EH (cell line): Measurements from ENCODE around the gene MYO1E.
"Not testable (repeated sequence)": the region's sequence is repeated elsewhere in the genome, so short reads cannot be mapped to it uniquely, and the experiment has no call there.

ENCODE experiments used
- DNase-seq: peaks from one replicate; pipeline ENCODE4 v3.0.0-alpha.2; 2015; ENCODE audit warnings: low read depth

The MYO1E gene

GRCh38 chr15:59131456-59131855, 241.2 kb downstream of the MYO1E start:
- no peak for DNase-seq

GRCh38 chr15:59127255-59127654, 245.4 kb downstream of the MYO1E start:
- DNase-seq, result not testable (repeated sequence)

DNA sequence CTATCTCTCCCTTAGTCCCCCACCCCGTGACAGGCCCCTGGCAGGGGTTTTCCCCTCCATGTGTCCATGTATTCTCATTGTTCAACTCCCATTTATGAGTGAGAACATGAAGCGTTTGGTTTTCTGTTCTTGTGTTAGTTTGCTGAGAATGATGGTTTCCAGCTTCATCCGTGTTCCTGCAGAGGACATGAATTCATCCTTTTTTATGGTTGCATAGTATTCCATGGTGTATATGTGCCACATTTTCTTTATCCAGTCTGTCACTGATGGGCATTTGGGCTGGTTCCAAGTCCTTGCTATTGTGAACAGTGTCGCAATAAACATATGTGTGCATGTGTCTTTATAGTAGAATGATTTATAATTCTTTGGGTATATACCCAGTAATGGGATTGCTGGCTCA, 247.0 kb downstream of the MYO1E start:
- not testable (repeated sequence) for DNase-seq

- DNase-seq, result no peak
Measured at GRCh38 chr15:59124261-59124660, 248.4 kb downstream of the MYO1E start.

DNA sequence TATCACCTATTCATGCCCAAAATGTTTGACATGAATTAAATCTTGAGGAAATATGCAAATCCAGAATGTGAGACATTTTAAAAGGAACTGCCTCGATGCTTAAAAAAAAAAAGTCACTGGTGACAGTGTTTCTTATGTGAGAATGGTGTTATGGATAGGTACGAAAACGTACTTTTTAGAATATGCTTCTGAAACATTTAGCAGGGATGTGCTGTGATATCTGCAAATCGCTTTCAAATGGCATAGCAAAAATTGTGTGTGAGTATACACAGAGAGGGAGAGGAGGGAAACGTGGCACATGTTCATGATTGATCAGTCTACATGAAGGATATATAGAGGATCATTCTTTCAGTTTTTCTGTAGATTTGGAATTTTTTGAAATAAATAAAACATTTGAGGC, 251.7 kb downstream of the MYO1E start:
- no peak for DNase-seq

DNA sequence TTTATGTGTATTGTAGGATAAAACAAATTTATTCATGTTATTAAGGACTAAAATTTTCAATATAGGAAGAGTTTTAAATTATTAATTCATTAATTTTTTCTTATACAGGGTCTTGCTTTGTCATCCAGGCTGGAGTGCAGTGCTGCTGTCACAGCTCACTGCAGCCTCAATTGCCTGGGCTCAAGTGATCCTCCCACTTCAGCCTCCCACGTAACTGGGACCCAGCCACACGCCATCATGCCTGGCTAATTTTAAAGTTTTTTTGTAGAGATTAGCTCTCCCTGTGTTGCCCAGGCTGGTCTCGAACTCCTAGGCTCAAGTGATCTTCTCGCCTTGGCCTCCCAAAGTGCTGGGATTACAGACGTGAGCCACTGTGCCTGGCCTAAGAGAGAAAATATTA, 253.0 kb downstream of the MYO1E start:
- DNase-seq, result no peak

DNA sequence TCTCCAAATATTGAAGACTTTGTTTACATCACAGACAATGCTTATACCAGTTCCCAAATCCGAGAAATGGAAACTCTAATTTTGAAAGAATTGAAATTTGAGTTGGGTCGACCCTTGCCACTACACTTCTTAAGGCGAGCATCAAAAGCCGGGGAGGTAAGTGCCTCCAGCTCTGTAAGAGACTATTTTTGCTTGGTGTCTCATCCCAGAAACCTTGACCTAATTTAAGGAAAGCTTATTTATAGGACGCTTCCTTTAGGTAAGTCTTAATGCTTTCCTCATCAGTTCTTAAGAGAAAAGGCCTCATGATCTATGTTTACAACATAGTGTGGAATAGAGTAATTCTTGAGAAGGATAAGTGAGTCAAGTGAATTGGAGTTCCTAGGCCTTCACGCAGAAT, 255.9 kb downstream of the MYO1E start:
- no peak for DNase-seq

- peak; percentile 45 for DNase-seq
Measured at GRCh38 chr15:59116141-59116540, 256.5 kb downstream of the MYO1E start.

- no peak for DNase-seq
Measured at GRCh38 chr15:59115047-59115446, 257.6 kb downstream of the MYO1E start.

DNA sequence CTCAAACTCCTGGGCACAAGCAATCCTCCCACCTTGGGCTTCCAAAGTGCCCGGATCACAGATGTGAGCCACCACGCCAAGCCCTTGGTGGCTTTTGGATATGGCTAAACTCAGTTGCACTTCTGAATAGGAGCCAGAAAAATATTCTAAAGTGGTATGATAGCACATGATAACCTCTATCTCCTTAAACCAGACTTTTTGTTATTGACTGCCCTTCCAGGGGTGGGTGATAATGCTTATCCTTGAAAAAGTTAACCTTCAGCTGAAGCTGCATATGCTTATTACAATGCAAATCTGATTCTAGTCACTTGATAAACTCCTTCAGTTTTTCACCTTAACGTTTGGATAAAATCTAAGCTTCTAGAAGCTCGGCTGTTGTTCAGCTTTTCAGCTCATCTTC, 261.4 kb downstream of the MYO1E start:
- no peak for DNase-seq

- DNase-seq, result no peak
Measured at GRCh38 chr15:59105854-59106253, 266.8 kb downstream of the MYO1E start.

DNA sequence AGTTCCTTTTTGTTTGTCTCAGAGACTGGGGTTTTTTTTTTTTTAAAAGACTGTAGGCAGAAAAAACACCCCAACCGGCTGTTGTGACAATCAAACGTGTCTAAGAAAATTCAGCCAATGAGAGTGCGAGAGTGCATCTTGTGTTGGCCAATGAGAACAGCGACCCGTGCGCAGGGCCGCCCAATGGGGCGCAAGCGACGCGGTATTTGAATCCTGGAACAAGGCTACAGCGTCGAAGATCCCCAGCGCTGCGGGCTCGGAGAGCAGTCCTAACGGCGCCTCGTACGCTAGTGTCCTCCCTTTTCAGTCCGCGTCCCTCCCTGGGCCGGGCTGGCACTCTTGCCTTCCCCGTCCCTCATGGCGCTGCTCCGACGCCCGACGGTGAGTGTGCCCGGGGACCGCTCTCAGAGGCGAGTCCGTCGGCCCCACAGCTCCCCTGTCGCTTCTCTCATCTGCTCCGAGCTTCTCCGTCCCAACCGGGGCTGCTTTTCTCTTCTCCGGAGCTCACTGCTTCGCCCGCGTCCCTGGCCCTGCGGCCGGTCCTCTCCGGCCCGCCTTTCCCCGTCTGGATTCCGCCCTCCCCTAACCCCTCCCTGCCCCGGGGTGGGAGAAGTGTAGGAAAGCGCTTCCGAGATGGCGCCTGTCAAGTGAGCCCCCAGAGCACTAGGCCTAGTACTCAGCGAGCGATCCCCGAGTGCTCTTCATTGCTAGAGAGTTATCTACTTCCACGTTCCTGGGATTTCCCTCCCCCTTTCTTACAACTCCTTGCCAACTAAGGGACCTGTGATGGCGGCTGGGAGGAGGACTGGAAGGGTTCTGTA, 267.5 kb downstream of the MYO1E start, which contains the start of gene CCNB2:
CCNB2 (plus strand) TSS at position 235 of the 821 bp plus-strand sequence; CDS start at position 358, 123 bp downstream.
- peak; percentile 93 for DNase-seq

- no peak for DNase-seq
Measured at GRCh38 chr15:59104602-59104911, 268.1 kb downstream of the MYO1E start.

GRCh38 chr15:59099162-59099685, 273.4 kb downstream of the MYO1E start:
- no peak for DNase-seq

- DNase-seq, result no peak
Measured at GRCh38 chr15:59096429-59096828, 276.2 kb downstream of the MYO1E start.

GRCh38 chr15:59094077-59094476, 278.6 kb downstream of the MYO1E start:
- no peak for DNase-seq

DNA sequence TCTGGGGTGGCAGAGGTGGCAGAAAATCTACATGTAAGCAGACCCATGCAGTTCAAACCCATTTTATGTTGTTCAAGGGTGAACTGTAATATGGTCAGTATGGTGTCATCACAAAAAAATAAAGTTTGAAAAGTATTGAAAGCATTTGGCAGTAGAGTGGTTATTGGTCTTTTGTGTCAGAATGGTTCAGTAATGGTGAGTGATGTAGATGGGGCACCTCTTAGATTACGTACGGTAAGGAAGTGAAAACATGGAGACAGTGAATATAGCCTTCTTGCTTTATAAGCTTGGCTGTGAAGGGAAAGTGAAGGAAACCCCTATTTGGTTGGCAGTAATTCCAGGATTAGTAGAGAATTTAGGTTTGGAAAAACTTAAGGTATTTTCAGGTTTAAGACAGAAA, 284.9 kb downstream of the MYO1E start:
- DNase-seq, result no peak
